Vagina (tissue), 2 donors: ENCODE results near the gene GPX6.

ENCODE experiments used
- CTCF ChIP-seq, 3 experiments: fragments of 450-650 bp in 2 of 3; fragments of 200-600 bp in 1 of 3; sonication (generic) in 1 of 3; IDR thresholded peaks; one replicate each; pipeline ENCODE4 v1.5.1; 2017 to 2019; ENCODE audit warnings: antibody characterized with exemption in 3 of 3, mild to moderate bottlenecking in 2 of 3, moderate library complexity in 2 of 3
- POLR2A ChIP-seq, 2 donors: fragments of 450-650 bp; IDR thresholded peaks; one replicate each; pipeline ENCODE4 v1.6.1; 2017; ENCODE audit warnings: antibody characterized with exemption in 2 of 2, mild to moderate bottlenecking in 2 of 2, moderate library complexity in 2 of 2

GRCh38 chr6:28517964-28518363 is 2.4 kb upstream of the GPX6 start:
- TF ChIP-seq POLR2A (IDR thresholded peaks at IDR 0.05): no peak
- TF ChIP-seq CTCF (IDR thresholded peaks at IDR 0.05): no peak
